Fibroblast of lung (primary cell): Measurements from ENCODE around the gene CCND2. TPM values are rescaled to one million over a fixed set of nuclear protein-coding genes. Genes with fewer than 3 reads are reported as not detected.

Experiments used
- DNase-seq, 2 donors: peaks; one replicate each; pipeline versions ENCODE4 v3.0.0 to v3.0.0-alpha.2; 2010; ENCODE audit warnings: low read depth in 2 of 2
- H2AFZ ChIP-seq: 2 replicates; pipeline ENCODE4 v1.5.1; 2012; ENCODE audit warnings: low read length, control low read depth, inconsistent platforms
- H3K27ac ChIP-seq: 2 replicates; pipeline ENCODE4 v1.5.1; 2011; ENCODE audit warnings: low read length, control low read depth; ENCODE audit not compliant: insufficient read depth
- H3K27me3 ChIP-seq: 2 replicates; pipeline ENCODE4 v1.5.1; 2011; ENCODE audit warnings: mild to moderate bottlenecking, low read length; ENCODE audit not compliant: control insufficient read depth, insufficient read depth
- H3K36me3 ChIP-seq: 2 replicates; pipeline ENCODE4 v1.5.1; 2011; ENCODE audit warnings: low read length; ENCODE audit not compliant: control insufficient read depth, insufficient read depth
- H3K4me1 ChIP-seq: 2 replicates; pipeline ENCODE4 v1.5.1; 2011; ENCODE audit warnings: low read length; ENCODE audit not compliant: control insufficient read depth, insufficient read depth; ENCODE audit errors: extremely low read depth
- H3K4me2 ChIP-seq: 2 replicates; pipeline ENCODE4 v1.5.1; 2011; ENCODE audit warnings: low read length, control low read depth; ENCODE audit not compliant: insufficient read depth; ENCODE audit errors: extremely low read depth
- H3K4me3 ChIP-seq, 4 experiments: fragments of 200-600 bp in 1 of 4; sonication (generic) in 1 of 4; replicated peaks in 1 of 4; 2 replicates each; pipeline ENCODE4 v1.5.1; 2011 to 2016; ENCODE audit warnings: low read length in 4 of 4, low read depth in 3 of 4, mild to moderate bottlenecking in 3 of 4, control low read depth in 2 of 4, inconsistent platforms in 1 of 4, mixed read lengths in 1 of 4; ENCODE audit not compliant: insufficient read depth in 1 of 4; ENCODE audit errors: control extremely low read depth in 1 of 4
- H3K79me2 ChIP-seq: 2 replicates; pipeline ENCODE4 v1.5.1; 2012; ENCODE audit warnings: mild to moderate bottlenecking, low read length, inconsistent platforms; ENCODE audit not compliant: control insufficient read depth, insufficient read depth
- H3K9ac ChIP-seq: 2 replicates; pipeline ENCODE4 v1.5.1; 2011; ENCODE audit warnings: mild to moderate bottlenecking, low read length, control low read depth; ENCODE audit not compliant: insufficient read depth
- H3K9me3 ChIP-seq: 2 replicates; pipeline ENCODE4 v1.5.1; 2012; ENCODE audit warnings: low read depth, low read length; ENCODE audit not compliant: control insufficient read depth, insufficient read depth
- H4K20me1 ChIP-seq: 2 replicates; pipeline ENCODE4 v1.5.1; 2011; ENCODE audit warnings: low read length; ENCODE audit not compliant: control insufficient read depth, insufficient read depth; ENCODE audit errors: extremely low read depth
- CTCF ChIP-seq, 2 donors: IDR thresholded peaks in 1 of 2; conservative IDR thresholded peaks in 1 of 2; 1 replicate in 1 of 2; 2 replicates in 1 of 2; pipeline ENCODE4 v1.5.1; 2011 to 2012; ENCODE audit warnings: low read length in 2 of 2, control low read depth in 1 of 2, inconsistent platforms in 1 of 2, low read depth in 1 of 2, mild to moderate bottlenecking in 1 of 2
- EZH2 ChIP-seq: IDR thresholded peaks from 2 replicates; pipeline ENCODE4 v1.5.1; 2012; ENCODE audit warnings: low read length, control low read depth, mild to moderate bottlenecking; ENCODE audit errors: missing control alignments
- polyA plus RNA-seq, 2 donors: library from polyadenylated mRNA; depleted of rRNA in 1 of 2; stranded (reverse) in 1 of 2; unstranded in 1 of 2; fragments of >200 nt; gene quantifications; 2 replicates each; pipeline ENCODE4 v1.2.1, GENCODE V29; 2011 to 2012; ENCODE audit warnings: missing spikeins in 1 of 2
- total RNA-seq: library from RNA; depleted of rRNA; stranded (reverse); fragments of >200 nt; gene quantifications from 2 replicates; pipeline ENCODE4 v1.2.1, GENCODE V29; 2014

Gene CCND2
- total and polyA plus RNA-seq, 2 donors (not counting 1 experiment from before 2014, with no cell fraction given) = 7.0 to 37.3 TPM

DNA sequence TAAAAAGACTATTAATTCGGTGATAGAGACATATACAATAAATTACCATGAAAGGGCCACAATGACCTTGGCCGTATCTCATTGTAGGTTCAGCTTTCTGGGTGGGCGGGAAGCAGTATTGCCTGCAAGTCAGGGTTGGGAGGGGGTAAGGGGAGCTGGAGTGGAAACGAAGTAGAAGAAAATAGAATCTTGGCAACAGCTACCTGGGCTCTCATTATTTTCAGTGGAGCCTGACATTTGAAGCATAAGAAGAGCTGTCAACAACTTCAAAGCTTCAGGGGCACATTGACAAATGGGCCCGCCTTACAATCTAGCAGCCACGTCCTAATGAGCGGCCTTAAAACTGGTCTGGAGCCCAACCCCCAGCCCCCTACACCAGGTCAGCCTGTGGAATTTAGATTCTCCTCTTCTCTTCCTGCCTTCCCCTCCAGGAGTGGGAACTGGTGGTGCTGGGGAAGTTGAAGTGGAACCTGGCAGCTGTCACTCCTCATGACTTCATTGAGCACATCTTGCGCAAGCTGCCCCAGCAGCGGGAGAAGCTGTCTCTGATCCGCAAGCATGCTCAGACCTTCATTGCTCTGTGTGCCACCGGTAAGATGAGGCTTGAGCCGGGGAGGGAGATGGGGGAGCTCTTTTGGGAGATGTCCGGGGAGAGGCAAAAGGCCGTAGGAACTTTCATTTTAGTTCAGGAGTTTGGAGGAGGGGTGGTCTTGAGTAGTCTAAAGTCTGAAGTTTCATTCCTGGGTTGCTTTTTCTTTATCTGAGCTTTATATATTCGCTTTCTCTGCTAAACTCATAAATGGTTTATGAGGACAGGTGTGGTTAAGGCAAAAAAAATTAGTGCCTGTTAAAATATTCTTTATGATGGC is 5.0 kb downstream of the CCND2 start:
- Histone ChIP-seq H3K4me2 (no peak overlapping the region), H3K27me3 (peaks cover 24% of the 10 kb centered on the region)
- TF ChIP-seq EZH2 (no peak), CTCF (conservative IDR thresholded peaks at IDR 0.05 in 1 of 2, IDR thresholded peaks at IDR 0.05 in 1 of 2; ENCODE audit: low read depth in 1 of 2, low read length in 2 of 2) (no peak)

DNA sequence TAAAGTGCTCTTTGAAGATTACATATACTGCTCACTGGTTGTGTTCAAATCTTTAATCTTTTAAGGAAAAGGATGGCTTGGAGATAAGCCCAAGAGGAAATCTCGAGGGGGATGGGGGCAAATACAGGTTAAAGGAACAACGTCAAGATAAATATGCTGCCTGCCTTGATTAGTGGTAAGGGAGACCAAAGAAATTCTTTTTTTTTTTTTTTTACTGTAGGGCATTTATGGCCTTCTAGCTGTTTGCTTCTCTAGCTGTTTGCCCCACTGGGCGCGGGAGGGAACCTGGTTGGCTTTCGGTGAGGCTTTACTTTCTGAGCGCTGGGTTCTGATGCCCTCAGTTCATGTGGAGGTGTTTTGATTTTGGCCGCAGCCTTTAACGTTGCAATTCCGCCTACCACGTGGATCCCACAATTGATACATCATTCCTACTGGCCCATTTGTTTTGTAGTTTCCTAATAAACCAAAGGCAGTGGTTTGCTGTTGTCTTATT is 5.7 kb downstream of the CCND2 start:
- Histone ChIP-seq H3K79me2 (no peaks in the 10 kb centered on the region), H3K4me3 (no peak overlapping the region), H3K9me3 (no peaks in the 10 kb centered on the region), H3K4me2 (no peak overlapping the region), H3K4me1 (no peaks in the 10 kb centered on the region), H4K20me1 (no peaks in the 10 kb centered on the region), H3K27me3 (peaks cover 17% of the 10 kb centered on the region), H3K9ac (no peak overlapping the region), H3K36me3 (no peaks in the 10 kb centered on the region), H3K27ac (no peak overlapping the region), H2AFZ (no peak overlapping the region)
- no peak for TF ChIP-seq EZH2
- no peak for TF ChIP-seq CTCF (conservative IDR thresholded peaks at IDR 0.05 in 1 of 2, IDR thresholded peaks at IDR 0.05 in 1 of 2; ENCODE audit: low read depth in 1 of 2, low read length in 2 of 2)
- no peak for DNase-seq

More for the DNA sequence above, 5.0 kb downstream of the CCND2 start:
- no peak overlapping the region for H3K9ac ChIP-seq
- no peaks in the 10 kb centered on the region for H3K9me3 ChIP-seq
- peak overlapping the region in 1 of 4 experiments; percentile 7 for H3K4me3 ChIP-seq
- H3K36me3 ChIP-seq = no peaks in the 10 kb centered on the region
- H3K79me2 ChIP-seq = no peaks in the 10 kb centered on the region
- peak in 1 of 2 donors; percentile 41 for DNase-seq
- no peaks in the 10 kb centered on the region for H4K20me1 ChIP-seq
- no peak overlapping the region for H2AFZ ChIP-seq
- H3K4me1 ChIP-seq = no peaks in the 10 kb centered on the region
- no peak overlapping the region for H3K27ac ChIP-seq

- Histone ChIP-seq H3K4me3 (no peak overlapping the region), H3K27ac (no peak overlapping the region), H4K20me1 (no peaks in the 10 kb centered on the region), H3K4me2 (no peak overlapping the region), H3K27me3 (peaks cover 8% of the 10 kb centered on the region), H2AFZ (no peak overlapping the region), H3K79me2 (no peaks in the 10 kb centered on the region), H3K9ac (no peak overlapping the region), H3K9me3 (no peaks in the 10 kb centered on the region), H3K36me3 (no peaks in the 10 kb centered on the region), H3K4me1 (no peaks in the 10 kb centered on the region)
- DNase-seq = peak in 1 of 2 donors; percentile 47
- TF ChIP-seq CTCF (conservative IDR thresholded peaks at IDR 0.05 in 1 of 2, IDR thresholded peaks at IDR 0.05 in 1 of 2; ENCODE audit: low read depth in 1 of 2, low read length in 2 of 2) (no peak), EZH2 (no peak)
Observed at GRCh38 chr12:4280351-4281163, 7.0 kb downstream of the CCND2 start.
